Renal pelvis (tissue), 12 donors: ENCODE results near the gene PALM2AKAP2. TPM values are rescaled to one million over a fixed set of nuclear protein-coding genes. Genes with fewer than 3 reads are reported as not detected.

Experiments
- DNase-seq: peaks from one replicate; pipeline ENCODE4 v3.0.0-alpha.2; 2013
- long read RNA-seq, 16 experiments: transcript quantifications; one replicate each; lab custom pipeline, GENCODE V29; 2026
- polyA plus RNA-seq, 3 donors: library from polyadenylated mRNA; unstranded; fragments of 120-200 nt; gene quantifications; one replicate each; pipeline ENCODE4 v1.2.1, GENCODE V29; 2013; ENCODE audit not compliant: insufficient read length in 3 of 3

Gene PALM2AKAP2
- polyA plus RNA-seq = 10 to 100 TPM in 2 of 3 donors, 1 to 10 TPM in 1; 9.6 to 11.3 (median 10.2) TPM
- long read RNA-seq, donor 1 = 0 reads
- long read RNA-seq, donor 2 = 0 reads
- long read RNA-seq, donor 3 = 0 reads
- long read RNA-seq, donor 4 = 0 reads
- long read RNA-seq, donor 5 = 0 reads
- long read RNA-seq, donor 6, partial matches to known transcripts = 18 of 18 reads
- long read RNA-seq, donor 6, other reads (novel, unspliced or antisense) = 0 of 18 reads
- long read RNA-seq, donor 7, partial matches to known transcripts = 8 of 8 reads
- long read RNA-seq, donor 7, other reads (novel, unspliced or antisense) = 0 of 8 reads
- long read RNA-seq, donor 8 = 0 reads
- long read RNA-seq, donor 9, partial matches to known transcripts = 14 of 14 reads
- long read RNA-seq, donor 9, other reads (novel, unspliced or antisense) = 0 of 14 reads
- long read RNA-seq, donor 10, partial matches to known transcripts = 10 of 11 reads
- long read RNA-seq, donor 10, other reads (novel, unspliced or antisense) = 0 of 11 reads
- long read RNA-seq, donor 11 = 0 reads
- long read RNA-seq, donor 12 = 0 reads
- long read RNA-seq, donor 13 = 0 reads
- long read RNA-seq, donor 14 = 0 reads
- long read RNA-seq, donor 15, partial matches to known transcripts = 9 of 10 reads
- long read RNA-seq, donor 15, other reads (novel, unspliced or antisense) = 0 of 10 reads
- long read RNA-seq, donor 16, partial matches to known transcripts = 13 of 14 reads
- long read RNA-seq, donor 16, other reads (novel, unspliced or antisense) = 0 of 14 reads

GRCh38 chr9:109779711-109780452, at the start of gene PALM2AKAP2:
PALM2AKAP2 (plus strand) TSS chr9:109780198; CDS start chr9:109780489, 291 bp downstream.
- DNase-seq = peak; percentile 74

GRCh38 chr9:109730228-109730627, 49.8 kb upstream of the PALM2AKAP2 start:
- DNase-seq = no peak

- DNase-seq = no peak
Measured at GRCh38 chr9:109733690-109734089, 46.3 kb upstream of the PALM2AKAP2 start.

GRCh38 chr9:109734814-109735213, 45.2 kb upstream of the PALM2AKAP2 start:
- DNase-seq = no peak

GRCh38 chr9:109735801-109736200, 44.2 kb upstream of the PALM2AKAP2 start:
- DNase-seq = no peak

- no peak for DNase-seq
Measured at GRCh38 chr9:109737295-109737694, 42.7 kb upstream of the PALM2AKAP2 start.

GRCh38 chr9:109739760-109740159, 40.2 kb upstream of the PALM2AKAP2 start:
- DNase-seq = no peak

GRCh38 chr9:109742776-109743348, 37.1 kb upstream of the PALM2AKAP2 start:
- DNase-seq = no peak

GRCh38 chr9:109743696-109744095, 36.3 kb upstream of the PALM2AKAP2 start:
- no peak for DNase-seq

- DNase-seq = no peak
Measured at GRCh38 chr9:109745335-109746283, 34.4 kb upstream of the PALM2AKAP2 start.

- DNase-seq = peak; percentile 42
Measured at GRCh38 chr9:109751253-109751652, 28.7 kb upstream of the PALM2AKAP2 start.

- DNase-seq = no peak
Measured at GRCh38 chr9:109753308-109753707, 26.7 kb upstream of the PALM2AKAP2 start.

GRCh38 chr9:109755040-109755439, 25.0 kb upstream of the PALM2AKAP2 start:
- no peak for DNase-seq

GRCh38 chr9:109759589-109759988, 20.4 kb upstream of the PALM2AKAP2 start:
- DNase-seq = no peak

- DNase-seq = no peak
Measured at GRCh38 chr9:109765278-109765677, 14.7 kb upstream of the PALM2AKAP2 start.

- DNase-seq = no peak
Measured at GRCh38 chr9:109765830-109766229, 14.2 kb upstream of the PALM2AKAP2 start.

- no peak for DNase-seq
Measured at GRCh38 chr9:109766351-109766750, 13.6 kb upstream of the PALM2AKAP2 start.

GRCh38 chr9:109767404-109767803, 12.6 kb upstream of the PALM2AKAP2 start:
- DNase-seq = no peak

GRCh38 chr9:109767814-109768213, 12.2 kb upstream of the PALM2AKAP2 start:
- no peak for DNase-seq

- DNase-seq = no peak
Measured at GRCh38 chr9:109769250-109769649, 10.7 kb upstream of the PALM2AKAP2 start.

- no peak for DNase-seq
Measured at GRCh38 chr9:109770101-109770500, 9.9 kb upstream of the PALM2AKAP2 start.
